ENCODE data around the gene IL1R2. TPM values are rescaled to one million over a fixed set of nuclear protein-coding genes. Genes with fewer than 3 reads are reported as not detected.

IL1R2 gene
- total RNA-seq, 4 donors from 2014 or later: 55.3 to 103 (median 80.7) TPM

- H3K27me3 ChIP-seq: no peaks in the 10 kb centered on the region
- H3K4me3 ChIP-seq: no peak overlapping the region
- H3K4me1 ChIP-seq: peaks cover 88% of the 10 kb centered on the region
- peak; percentile 42 to 54 for DNase-seq (ENCODE audit: low spot score in 2 of 2)
- peak overlapping the region; percentile 47 for H3K27ac ChIP-seq
- TF ChIP-seq CTCF (IDR thresholded peaks at IDR 0.05): no peak
- no peak for TF ChIP-seq EP300 (IDR thresholded peaks at IDR 0.05)
- no peak for TF ChIP-seq POLR2AphosphoS5 (IDR thresholded peaks at IDR 0.05)
- TF ChIP-seq POLR2A (IDR thresholded peaks at IDR 0.05): no peak
- no peaks in the 10 kb centered on the region for H3K9me3 ChIP-seq
- H3K36me3 ChIP-seq: no peaks in the 10 kb centered on the region
- WGBS: 78% methylated on average over 3 of the region's 3 CpGs
Observed at GRCh38 chr2:102060047-102060446, 68.3 kb downstream of the IL1R2 start.

- WGBS: 89% methylated on average over 4 of the region's 4 CpGs
- H3K27me3 ChIP-seq: no peaks in the 10 kb centered on the region
- DNase-seq (ENCODE audit: low spot score in 2 of 2): peak in 1 of 2 donors; percentile 2
- peaks cover 88% of the 10 kb centered on the region for H3K4me1 ChIP-seq
- H3K4me3 ChIP-seq: no peak overlapping the region
- H3K27ac ChIP-seq: peak overlapping the region; percentile 47
- no peak for TF ChIP-seq POLR2AphosphoS5 (IDR thresholded peaks at IDR 0.05)
- TF ChIP-seq CTCF (IDR thresholded peaks at IDR 0.05): no peak
- no peak for TF ChIP-seq POLR2A (IDR thresholded peaks at IDR 0.05)
- no peak for TF ChIP-seq EP300 (IDR thresholded peaks at IDR 0.05)
- no peaks in the 10 kb centered on the region for H3K9me3 ChIP-seq
- H3K36me3 ChIP-seq: no peaks in the 10 kb centered on the region
Observed at GRCh38 chr2:102060792-102061191, 69.0 kb downstream of the IL1R2 start.

GRCh38 chr2:102061286-102061699 lies 69.5 kb downstream of the IL1R2 start:
- WGBS: 91% methylated on average over 7 of the region's 7 CpGs
- TF ChIP-seq POLR2A (IDR thresholded peaks at IDR 0.05): no peak
- TF ChIP-seq CTCF (IDR thresholded peaks at IDR 0.05): no peak
- TF ChIP-seq EP300 (IDR thresholded peaks at IDR 0.05): no peak
- no peak for TF ChIP-seq POLR2AphosphoS5 (IDR thresholded peaks at IDR 0.05)
- H3K4me1 ChIP-seq: peaks cover 84% of the 10 kb centered on the region
- DNase-seq (ENCODE audit: low spot score in 2 of 2): peak; percentile 62 to 65
- H3K4me3 ChIP-seq: no peak overlapping the region
- no peaks in the 10 kb centered on the region for H3K36me3 ChIP-seq
- no peaks in the 10 kb centered on the region for H3K27me3 ChIP-seq
- no peaks in the 10 kb centered on the region for H3K9me3 ChIP-seq
- H3K27ac ChIP-seq: peak overlapping the region; percentile 96

GRCh38 chr2:102061962-102062795 lies 70.4 kb downstream of the IL1R2 start:
- peak; percentile 70 to 79 for DNase-seq (ENCODE audit: low spot score in 2 of 2)
- H3K4me3 ChIP-seq: no peak overlapping the region
- peak overlapping the region; percentile 96 for H3K27ac ChIP-seq
- WGBS: 66% methylated on average over 8 of the region's 8 CpGs
- no peaks in the 10 kb centered on the region for H3K36me3 ChIP-seq
- H3K4me1 ChIP-seq: peaks cover 81% of the 10 kb centered on the region
- no peak for TF ChIP-seq EP300 (IDR thresholded peaks at IDR 0.05)
- no peak for TF ChIP-seq POLR2A (IDR thresholded peaks at IDR 0.05)
- no peak for TF ChIP-seq POLR2AphosphoS5 (IDR thresholded peaks at IDR 0.05)
- TF ChIP-seq CTCF (IDR thresholded peaks at IDR 0.05): no peak
- no peaks in the 10 kb centered on the region for H3K27me3 ChIP-seq
- H3K9me3 ChIP-seq: no peaks in the 10 kb centered on the region

- TF ChIP-seq CTCF (IDR thresholded peaks at IDR 0.05): no peak
- TF ChIP-seq EP300 (IDR thresholded peaks at IDR 0.05): no peak
- TF ChIP-seq POLR2AphosphoS5 (IDR thresholded peaks at IDR 0.05): no peak
- TF ChIP-seq POLR2A (IDR thresholded peaks at IDR 0.05): no peak
- peak in 1 of 2 donors; percentile 36 for DNase-seq (ENCODE audit: low spot score in 2 of 2)
- Histone ChIP-seq H3K36me3 (no peaks in the 10 kb centered on the region), H3K27ac (peak overlapping the region; percentile 96), H3K4me3 (no peak overlapping the region), H3K9me3 (no peaks in the 10 kb centered on the region), H3K4me1 (peaks cover 75% of the 10 kb centered on the region), H3K27me3 (no peaks in the 10 kb centered on the region)
- WGBS: 53% methylated on average over 3 of the region's 3 CpGs
Observed at GRCh38 chr2:102062802-102063201, 71.0 kb downstream of the IL1R2 start.

Measured in suprapubic skin (tissue), 4 donors.